Nephron progenitor cell (in vitro differentiated cells): Measurements from ENCODE around the gene CATSPERD.
"Not testable (repeated sequence)": the region's sequence is repeated elsewhere in the genome, so short reads cannot be mapped to it uniquely, and the experiment has no call there.

Source experiments
- DNase-seq: peaks from one replicate; pipeline ENCODE4 v3.0.0; 2021
- H3K27ac Mint-ChIP-seq: 2 replicates; pipeline ENCODE4 v1.8.0; 2021; ENCODE audit warnings: mild to moderate bottlenecking, moderate library complexity, mixed read lengths
- H3K27me3 Mint-ChIP-seq: 2 replicates; pipeline ENCODE4 v1.8.0; 2021; ENCODE audit warnings: mild to moderate bottlenecking, low read depth, mixed read lengths; ENCODE audit not compliant: poor library complexity
- H3K36me3 Mint-ChIP-seq: 2 replicates; pipeline ENCODE4 v1.8.0; 2021; ENCODE audit warnings: low read depth, mixed read lengths
- H3K4me1 Mint-ChIP-seq: 2 replicates; pipeline ENCODE4 v1.8.0; 2021; ENCODE audit warnings: mixed read lengths
- H3K4me3 Mint-ChIP-seq: 2 replicates; pipeline ENCODE4 v1.8.0; 2021; ENCODE audit warnings: mild to moderate bottlenecking, moderate library complexity, mixed read lengths
- H3K9me3 Mint-ChIP-seq: 2 replicates; pipeline ENCODE4 v1.8.0; 2021; ENCODE audit warnings: mild to moderate bottlenecking, moderate library complexity, mixed read lengths
- TF ChIP-seq, protein P1 (sequence below): fragments of 200-600 bp; sonication (generic); IDR thresholded peaks from 2 replicates; pipeline ENCODE4 v1.5.0; 2021; ENCODE audit warnings: antibody characterized with exemption

CATSPERD gene

DNA sequence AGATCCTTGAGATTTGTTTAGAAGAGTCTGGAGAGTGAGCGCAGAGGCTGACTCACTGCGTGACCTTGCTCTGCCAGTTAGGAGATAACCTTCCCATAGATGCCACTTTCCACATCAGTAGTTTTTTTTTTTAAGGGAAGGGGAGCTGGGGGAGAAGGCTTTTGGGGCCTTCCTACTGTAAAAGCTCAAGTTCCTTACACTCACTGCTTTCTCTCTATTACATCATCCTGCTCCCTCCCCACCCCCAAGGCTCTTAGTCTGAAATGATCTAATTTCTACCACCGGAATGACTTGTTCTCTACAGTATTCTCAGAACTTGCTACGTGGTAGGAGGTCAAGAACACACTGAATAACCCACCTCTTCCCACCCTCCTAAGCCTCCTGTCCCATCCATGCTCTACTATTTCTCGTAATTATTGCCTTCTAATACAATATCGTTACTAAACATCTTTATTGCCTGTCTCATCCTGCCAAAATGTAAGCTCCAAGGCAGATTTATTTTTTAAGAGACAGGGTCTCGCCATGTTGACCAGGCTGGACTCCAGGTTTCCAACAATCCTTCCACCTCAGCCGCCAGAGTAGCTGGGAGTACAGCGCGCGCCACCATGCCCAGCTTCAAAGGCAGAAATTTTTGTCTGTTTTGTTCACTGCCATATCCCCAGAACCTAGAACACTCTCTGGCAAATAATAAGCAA is 1.7 kb upstream of the CATSPERD start:
- H3K9me3 Mint-ChIP-seq = no peaks in the 10 kb centered on the region
- H3K27me3 Mint-ChIP-seq = no peaks in the 10 kb centered on the region
- peaks cover 21% of the 10 kb centered on the region for H3K36me3 Mint-ChIP-seq
- H3K4me3 Mint-ChIP-seq = peak overlapping the region; percentile 95
- TF ChIP-seq, protein P1, sequence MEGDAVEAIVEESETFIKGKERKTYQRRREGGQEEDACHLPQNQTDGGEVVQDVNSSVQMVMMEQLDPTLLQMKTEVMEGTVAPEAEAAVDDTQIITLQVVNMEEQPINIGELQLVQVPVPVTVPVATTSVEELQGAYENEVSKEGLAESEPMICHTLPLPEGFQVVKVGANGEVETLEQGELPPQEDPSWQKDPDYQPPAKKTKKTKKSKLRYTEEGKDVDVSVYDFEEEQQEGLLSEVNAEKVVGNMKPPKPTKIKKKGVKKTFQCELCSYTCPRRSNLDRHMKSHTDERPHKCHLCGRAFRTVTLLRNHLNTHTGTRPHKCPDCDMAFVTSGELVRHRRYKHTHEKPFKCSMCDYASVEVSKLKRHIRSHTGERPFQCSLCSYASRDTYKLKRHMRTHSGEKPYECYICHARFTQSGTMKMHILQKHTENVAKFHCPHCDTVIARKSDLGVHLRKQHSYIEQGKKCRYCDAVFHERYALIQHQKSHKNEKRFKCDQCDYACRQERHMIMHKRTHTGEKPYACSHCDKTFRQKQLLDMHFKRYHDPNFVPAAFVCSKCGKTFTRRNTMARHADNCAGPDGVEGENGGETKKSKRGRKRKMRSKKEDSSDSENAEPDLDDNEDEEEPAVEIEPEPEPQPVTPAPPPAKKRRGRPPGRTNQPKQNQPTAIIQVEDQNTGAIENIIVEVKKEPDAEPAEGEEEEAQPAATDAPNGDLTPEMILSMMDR = no peak
- no peak for DNase-seq
- H3K4me1 Mint-ChIP-seq = peaks cover 24% of the 10 kb centered on the region
- peak overlapping the region; percentile 91 for H3K27ac Mint-ChIP-seq

DNA sequence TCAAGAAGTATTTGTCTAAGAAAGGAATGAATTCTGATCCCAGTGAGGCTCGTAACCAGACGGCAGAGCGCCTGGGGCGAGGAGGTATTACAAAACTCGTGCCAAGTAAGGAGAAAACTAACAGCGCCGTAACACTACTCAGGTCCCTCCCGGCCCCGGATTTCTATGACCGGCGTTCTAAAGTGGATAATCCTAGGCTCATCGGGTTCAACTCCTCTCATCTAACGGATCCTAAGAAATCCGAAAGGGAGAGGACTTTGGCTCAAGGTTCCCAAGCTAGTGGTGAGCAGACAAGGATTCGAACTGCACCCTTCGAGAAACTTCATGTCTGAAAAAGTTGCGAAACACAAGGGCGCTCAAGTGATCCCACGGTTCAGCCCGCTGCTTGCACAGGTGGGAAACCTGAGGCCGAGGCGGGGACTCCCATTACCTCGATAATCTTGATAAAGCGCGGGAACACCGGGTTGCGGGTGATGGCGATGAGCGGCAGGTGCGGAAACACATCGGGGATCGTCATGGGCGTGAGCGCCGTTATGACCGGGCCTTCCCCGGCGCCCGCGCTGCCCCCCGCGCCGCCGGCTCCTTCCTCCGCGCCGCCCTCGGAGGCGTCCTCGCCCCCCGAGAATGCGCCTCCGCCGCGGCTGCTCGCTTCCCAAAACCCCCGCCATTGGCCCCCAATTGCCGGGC is 1.0 kb upstream of the CATSPERD start:
- peaks cover 16% of the 10 kb centered on the region for H3K36me3 Mint-ChIP-seq
- H3K9me3 Mint-ChIP-seq = no peaks in the 10 kb centered on the region
- peaks cover 24% of the 10 kb centered on the region for H3K4me1 Mint-ChIP-seq
- TF ChIP-seq, protein P1 = no peak
- peak overlapping the region; percentile 91 for H3K27ac Mint-ChIP-seq
- peaks cover 5% of the 10 kb centered on the region for H3K27me3 Mint-ChIP-seq
- H3K4me3 Mint-ChIP-seq = peak overlapping the region; percentile 95
- DNase-seq = no peak

- H3K9me3 Mint-ChIP-seq = peaks cover 12% of the 10 kb centered on the region
- no peak overlapping the region for H3K4me3 Mint-ChIP-seq
- TF ChIP-seq, protein P1 = no peak
- H3K36me3 Mint-ChIP-seq = no peaks in the 10 kb centered on the region
- DNase-seq = no peak
- no peaks in the 10 kb centered on the region for H3K4me1 Mint-ChIP-seq
- H3K27ac Mint-ChIP-seq = no peak overlapping the region
- H3K27me3 Mint-ChIP-seq = peaks cover 30% of the 10 kb centered on the region
Observed at GRCh38 chr19:5727453-5728050, 7.1 kb downstream of the CATSPERD start.

- not testable (repeated sequence) for H3K9me3 Mint-ChIP-seq, H3K4me1 Mint-ChIP-seq, H3K27ac Mint-ChIP-seq, DNase-seq, H3K36me3 Mint-ChIP-seq, H3K4me3 Mint-ChIP-seq
- peaks cover 25% of the 10 kb centered on the region for H3K27me3 Mint-ChIP-seq
Observed at GRCh38 chr19:5733172-5733571, 12.7 kb downstream of the CATSPERD start.

GRCh38 chr19:5738423-5738822 is 18.0 kb downstream of the CATSPERD start:
- Mint-ChIP-seq H3K4me3 (no peak overlapping the region), H3K27ac (no peak overlapping the region), H3K36me3 (no peaks in the 10 kb centered on the region), H3K27me3 (peaks cover 35% of the 10 kb centered on the region), H3K9me3 (no peaks in the 10 kb centered on the region), H3K4me1 (no peaks in the 10 kb centered on the region)
- DNase-seq = no peak
- TF ChIP-seq, protein P1 = no peak

- peaks cover 44% of the 10 kb centered on the region for H3K27me3 Mint-ChIP-seq
- no peak for DNase-seq
- no peak overlapping the region for H3K4me3 Mint-ChIP-seq
- TF ChIP-seq, protein P1 = no peak
- H3K36me3 Mint-ChIP-seq = no peaks in the 10 kb centered on the region
- no peak overlapping the region for H3K27ac Mint-ChIP-seq
- H3K9me3 Mint-ChIP-seq = no peaks in the 10 kb centered on the region
- H3K4me1 Mint-ChIP-seq = no peaks in the 10 kb centered on the region
Observed at GRCh38 chr19:5742051-5742450, 21.6 kb downstream of the CATSPERD start.
